Stimulated activated CD4-positive, alpha-beta T cell treated with anti-CD3 and anti-CD28 coated beads, TNF-alpha, amount 100 ng/mL, for 4 hours (primary cell): ENCODE results near the gene KIFBP.

Experiments
- DNase-seq, 3 experiments: peaks; one replicate each; pipeline ENCODE4 v3.0.0-alpha.2; 2020; ENCODE audit warnings: low read depth in 3 of 3

Gene KIFBP

GRCh38 chr10:69051303-69051702 is 62.7 kb downstream of the KIFBP start:
- DNase-seq: no peak

- DNase-seq: no peak
These were observed 63.3 kb downstream of the KIFBP start for GRCh38 chr10:69051710-69052487.

GRCh38 chr10:69052736-69053135 is 64.1 kb downstream of the KIFBP start:
- no peak for DNase-seq

GRCh38 chr10:69055241-69055640 is 66.6 kb downstream of the KIFBP start:
- no peak for DNase-seq

- DNase-seq: no peak
These were observed 67.5 kb downstream of the KIFBP start for GRCh38 chr10:69056129-69056528.

- DNase-seq: no peak
These were observed 68.1 kb downstream of the KIFBP start for GRCh38 chr10:69056536-69057260.

GRCh38 chr10:69057261-69057950 is 68.8 kb downstream of the KIFBP start:
- no peak for DNase-seq

- DNase-seq: no peak
These were observed 69.3 kb downstream of the KIFBP start for GRCh38 chr10:69057951-69058297.

GRCh38 chr10:69060127-69060798 is 71.7 kb downstream of the KIFBP start:
- DNase-seq: no peak

- no peak for DNase-seq
These were observed 72.9 kb downstream of the KIFBP start for GRCh38 chr10:69061305-69062161.

- no peak for DNase-seq
These were observed 74.3 kb downstream of the KIFBP start for GRCh38 chr10:69062901-69063300.

- no peak for DNase-seq
These were observed 76.2 kb downstream of the KIFBP start for GRCh38 chr10:69064762-69065328.

- DNase-seq: no peak
These were observed 77.1 kb downstream of the KIFBP start for GRCh38 chr10:69065406-69066361.
